Measurements from ENCODE around the gene ENTPD5.
A peak's percentile ranks its signal among the peaks of the same experiment; 100 is the strongest.
"Not testable (repeated sequence)": the region's sequence is repeated elsewhere in the genome, so short reads cannot be mapped to it uniquely, and the experiment has no call there.

Gene ENTPD5

DNA sequence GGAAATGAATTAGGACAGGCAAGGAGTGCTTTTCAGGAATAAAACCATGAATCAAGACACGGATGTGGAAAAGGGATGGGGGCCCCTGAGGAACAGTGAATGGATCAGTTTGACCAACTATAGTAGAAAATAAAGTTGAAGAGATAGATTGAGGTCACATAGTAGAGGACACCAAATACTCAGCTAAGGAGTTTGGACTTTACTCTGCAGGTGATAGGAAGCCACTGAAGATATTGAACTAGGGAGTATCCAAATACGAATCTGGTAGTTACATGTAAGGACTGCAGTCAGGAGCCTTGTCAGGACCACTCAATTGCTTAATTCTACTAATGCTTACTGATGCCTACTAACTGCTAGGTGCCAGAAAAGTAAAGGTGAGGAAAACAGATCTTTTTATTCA, 20.4 kb downstream of the ENTPD5 start:
- DNase-seq: no peak

DNA sequence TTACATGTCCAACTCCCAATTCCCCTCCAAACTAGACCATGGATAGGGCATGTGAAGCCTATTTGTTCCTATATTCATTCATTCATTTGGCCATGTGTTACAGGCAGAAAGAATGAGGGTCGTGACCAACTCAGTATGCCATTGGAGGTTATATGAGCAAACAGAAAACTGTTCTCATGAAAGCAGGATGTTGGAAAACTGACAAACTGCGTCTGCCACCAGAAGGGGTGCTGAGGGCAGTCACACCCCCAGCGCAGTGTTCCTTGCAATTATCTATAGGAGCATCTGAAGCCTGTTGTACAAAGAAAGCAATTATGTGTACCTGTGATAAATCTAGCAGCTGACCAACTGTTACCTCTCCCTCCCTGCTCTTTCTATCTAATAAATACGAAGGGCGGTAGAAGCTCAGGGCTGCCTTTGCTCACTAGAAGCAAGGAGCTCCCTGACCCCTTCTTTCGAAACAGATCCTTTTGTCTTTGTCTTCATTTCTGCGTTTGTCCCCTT, 21.1 kb downstream of the ENTPD5 start:
- no peak for DNase-seq

DNA sequence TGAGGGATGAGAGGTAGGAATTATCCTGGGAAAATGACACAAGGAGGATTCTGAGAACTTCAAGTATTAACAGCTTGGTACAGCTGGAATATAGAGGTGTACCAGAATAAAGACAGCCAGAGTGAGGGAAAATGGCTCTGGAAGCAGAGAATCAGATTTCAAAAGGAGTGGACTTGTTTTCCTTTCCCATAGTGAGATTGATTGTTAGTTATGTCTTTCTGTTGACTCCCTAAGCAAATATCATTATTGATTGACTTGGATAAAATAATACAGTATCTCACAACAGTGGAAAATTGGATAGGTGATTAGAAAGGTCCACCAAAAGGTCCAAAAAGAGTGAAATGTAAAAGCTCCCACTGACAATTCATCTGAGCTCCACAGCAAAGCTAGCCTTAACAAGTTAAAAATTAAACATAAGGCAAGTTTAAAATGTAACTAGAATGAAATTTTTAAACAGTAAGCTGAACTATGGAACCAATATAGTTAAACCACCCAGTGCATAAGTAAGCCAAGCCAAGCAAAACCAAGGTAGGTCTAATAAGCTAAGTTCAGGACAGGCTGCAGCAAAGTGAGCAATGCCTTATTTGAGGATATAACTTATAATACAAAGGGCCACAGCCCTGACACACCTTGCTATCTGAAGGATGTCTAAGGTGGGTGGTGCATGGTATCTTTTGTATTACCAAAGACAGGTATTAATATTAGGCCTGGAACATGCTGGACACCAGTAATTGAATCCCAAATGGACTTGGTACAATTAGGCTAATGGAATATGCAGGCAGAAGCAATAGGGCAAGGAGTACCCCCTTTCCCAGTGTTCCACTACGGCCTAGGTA, 21.8 kb downstream of the ENTPD5 start:
- DNase-seq: no peak

DNA sequence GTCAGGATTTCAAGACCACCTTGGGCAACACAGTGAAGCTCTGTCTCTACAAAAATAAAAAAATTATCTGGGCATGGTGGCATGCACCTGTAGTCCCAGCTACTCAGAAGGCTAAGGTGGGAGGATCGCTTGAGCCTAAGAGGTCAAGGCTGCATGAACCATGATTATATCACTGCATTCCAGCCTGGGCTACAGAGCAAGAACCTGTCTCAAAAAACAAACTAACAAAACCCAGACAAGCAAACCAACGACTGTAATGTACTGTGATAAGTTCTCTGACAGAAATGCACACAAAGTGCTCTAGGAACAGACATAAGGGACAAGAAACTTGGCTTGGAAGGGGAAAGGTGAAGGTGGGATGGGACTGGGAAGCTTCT, 22.4 kb downstream of the ENTPD5 start:
- no peak for DNase-seq

DNA sequence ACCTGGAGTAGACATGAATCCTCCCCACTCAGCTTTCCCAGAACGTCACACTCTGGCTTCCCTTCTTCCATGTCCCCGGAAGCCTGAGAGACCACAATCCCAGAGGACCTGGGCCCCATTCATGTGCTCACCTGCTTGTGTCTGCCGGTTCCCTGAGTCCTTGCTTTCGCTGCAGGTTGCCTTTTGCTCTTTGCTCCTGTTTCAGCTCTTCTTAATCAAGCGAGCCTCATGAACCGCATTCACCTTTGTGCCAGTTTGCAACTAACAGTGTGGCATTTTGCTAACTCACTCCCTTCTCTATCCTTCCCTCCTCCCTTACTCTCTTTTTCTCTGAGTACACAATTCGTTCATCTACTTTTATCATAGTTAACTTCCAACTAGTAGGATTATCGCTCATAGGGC, 23.1 kb downstream of the ENTPD5 start:
- DNase-seq: no peak

DNA sequence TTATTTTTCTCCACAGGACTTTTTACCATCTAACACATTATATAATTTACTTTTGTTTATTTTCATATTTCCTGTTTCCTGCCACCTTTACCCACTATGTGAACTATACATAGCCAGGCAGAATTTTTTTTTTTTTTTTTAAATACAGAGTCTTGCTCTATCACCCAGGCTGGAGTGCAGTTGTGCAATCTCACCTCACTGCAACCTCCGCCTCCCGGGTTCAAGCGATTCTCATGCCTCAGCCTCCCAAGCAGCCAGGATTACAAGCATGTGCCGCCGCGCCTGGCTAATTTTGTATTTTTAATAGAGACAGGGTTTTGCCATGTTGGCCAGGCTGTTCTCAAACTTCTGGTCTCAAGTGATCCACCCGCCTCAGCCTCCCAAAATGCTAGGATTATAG, 24.2 kb downstream of the ENTPD5 start:
- DNase-seq: not testable (repeated sequence)

DNA sequence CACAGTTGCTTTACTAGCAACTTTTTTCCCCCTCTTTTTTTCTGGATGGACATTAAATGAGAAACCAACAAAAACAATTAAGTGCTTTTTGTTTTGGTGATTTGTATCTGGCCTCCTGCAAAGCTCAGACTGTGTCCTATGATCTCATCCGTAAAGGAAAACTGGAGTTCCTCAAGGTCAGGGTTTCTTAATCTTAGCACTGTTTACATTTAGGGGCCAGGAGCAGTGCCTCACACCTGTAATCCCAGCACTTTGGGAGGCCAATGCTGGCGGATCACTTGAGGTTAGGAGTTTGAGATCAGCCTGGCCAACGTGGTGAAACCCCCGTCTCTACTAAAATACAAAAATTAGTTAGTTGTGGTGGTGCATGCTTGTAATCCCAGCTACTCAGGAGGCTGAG, 28.0 kb downstream of the ENTPD5 start:
- no peak for DNase-seq

DNA sequence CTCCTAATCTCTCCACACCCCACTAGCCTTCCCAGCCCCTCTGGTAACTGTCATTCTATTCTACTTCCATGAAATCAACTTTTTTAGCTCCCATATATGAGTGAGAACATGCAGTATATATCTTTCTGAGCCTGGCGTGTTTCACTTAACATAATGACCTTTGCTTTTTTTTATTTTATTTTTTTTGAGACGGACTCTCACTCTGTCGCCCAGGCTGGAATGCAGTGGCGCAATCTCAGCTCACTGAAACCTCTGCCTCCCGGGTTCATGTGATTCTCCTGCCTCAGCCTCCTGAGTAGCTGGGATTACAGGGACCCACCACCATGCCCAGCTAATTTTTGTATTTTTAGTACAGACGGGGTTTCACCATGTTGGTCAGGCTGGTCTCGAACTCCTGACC, 30.4 kb downstream of the ENTPD5 start:
- DNase-seq: not testable (repeated sequence)

DNA sequence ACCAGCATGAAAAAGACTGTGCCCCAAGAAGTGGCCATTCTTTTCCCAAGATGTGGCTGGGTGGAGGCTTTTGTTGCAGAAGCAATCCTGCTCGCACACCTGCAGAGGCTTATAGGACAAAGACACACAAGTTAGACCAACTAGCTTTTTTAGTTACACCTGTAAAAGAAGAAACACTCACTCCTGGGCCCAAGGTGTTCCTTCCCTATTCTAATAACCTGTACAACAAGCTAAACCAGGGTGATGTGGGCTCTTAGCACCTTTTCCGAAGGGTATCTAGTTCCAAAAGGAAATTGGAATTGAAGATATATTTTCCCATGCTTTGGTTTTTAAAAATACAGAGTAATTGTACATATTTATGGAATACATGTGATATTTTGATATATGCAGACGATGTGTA, 31.0 kb downstream of the ENTPD5 start:
- no peak for DNase-seq

DNA sequence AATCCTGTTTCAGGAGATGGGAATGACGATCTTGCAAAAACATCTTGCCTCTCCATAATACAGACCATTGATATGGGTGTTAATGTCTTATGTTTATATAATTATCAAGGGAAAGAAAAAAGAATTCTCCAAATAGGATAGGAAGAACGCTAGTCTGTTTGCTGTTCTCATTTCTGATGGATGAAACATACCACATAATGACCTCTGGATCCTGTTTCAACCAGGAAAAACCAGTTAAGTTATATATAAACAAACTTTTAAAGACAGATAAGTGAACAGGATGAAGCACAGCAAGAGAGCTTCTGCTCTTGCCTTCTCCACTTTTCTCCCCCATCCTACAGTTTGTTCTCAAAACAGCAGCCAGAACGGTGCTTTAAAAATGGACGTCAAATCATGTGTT, 41.2 kb downstream of the ENTPD5 start:
- DNase-seq: no peak

DNA sequence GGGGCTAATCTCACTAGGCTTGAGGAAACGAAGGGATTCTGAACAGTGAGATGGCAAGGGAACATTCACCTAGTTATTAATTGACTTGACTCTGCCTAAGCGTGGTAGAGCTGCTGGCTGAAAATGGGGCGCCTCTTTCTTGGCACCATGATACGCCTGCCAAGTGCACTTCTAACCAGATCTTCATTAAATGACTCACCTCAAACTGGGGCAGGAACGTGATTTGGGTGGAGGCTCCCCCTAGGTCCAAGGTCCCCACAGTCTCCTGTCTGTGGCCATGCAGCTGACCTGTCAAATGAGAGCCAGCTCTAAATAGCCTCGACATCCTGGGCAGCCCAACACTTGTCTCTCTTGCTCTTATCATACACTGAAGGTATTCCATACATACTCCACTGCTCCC, 43.0 kb downstream of the ENTPD5 start:
- DNase-seq: no peak

DNA sequence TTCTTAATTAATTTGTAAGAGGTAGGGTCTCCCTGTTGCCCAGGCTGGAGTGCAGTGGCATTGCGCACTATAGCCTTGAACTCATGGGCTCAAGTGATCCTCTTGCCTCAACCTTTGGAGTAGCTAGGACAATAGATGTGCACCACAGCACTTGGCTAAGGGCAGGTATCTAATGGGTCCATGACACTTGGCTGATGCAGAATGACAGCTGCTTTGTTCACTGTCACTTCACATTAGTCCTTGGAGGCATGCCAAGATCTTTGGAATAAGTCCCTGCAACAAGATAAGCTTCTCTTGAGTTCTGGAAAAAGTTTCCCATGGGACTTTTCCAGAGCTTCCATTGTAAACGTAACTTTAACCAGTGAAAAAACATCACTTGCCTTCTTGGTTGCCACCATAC, 45.6 kb downstream of the ENTPD5 start:
- DNase-seq: peak; percentile 17

DNA sequence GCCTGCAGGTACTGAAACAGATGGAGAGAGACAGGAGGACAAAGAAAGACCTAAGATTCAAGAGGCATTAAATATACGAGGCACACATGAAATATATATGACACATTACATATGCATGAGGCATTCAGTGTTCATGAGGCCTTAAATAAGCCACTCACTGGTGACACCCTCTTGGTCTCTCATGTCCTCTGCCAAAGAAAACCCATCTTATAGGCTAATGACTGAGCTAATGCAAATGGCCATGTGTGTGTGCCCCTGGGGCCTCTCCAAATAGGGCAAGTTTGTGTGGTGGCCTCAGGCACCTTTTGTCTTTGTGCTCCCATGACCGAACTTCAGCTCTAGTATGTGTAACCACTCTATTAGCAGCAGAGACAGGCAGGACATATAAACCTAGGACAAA, 50.2 kb downstream of the ENTPD5 start:
- no peak for DNase-seq

DNA sequence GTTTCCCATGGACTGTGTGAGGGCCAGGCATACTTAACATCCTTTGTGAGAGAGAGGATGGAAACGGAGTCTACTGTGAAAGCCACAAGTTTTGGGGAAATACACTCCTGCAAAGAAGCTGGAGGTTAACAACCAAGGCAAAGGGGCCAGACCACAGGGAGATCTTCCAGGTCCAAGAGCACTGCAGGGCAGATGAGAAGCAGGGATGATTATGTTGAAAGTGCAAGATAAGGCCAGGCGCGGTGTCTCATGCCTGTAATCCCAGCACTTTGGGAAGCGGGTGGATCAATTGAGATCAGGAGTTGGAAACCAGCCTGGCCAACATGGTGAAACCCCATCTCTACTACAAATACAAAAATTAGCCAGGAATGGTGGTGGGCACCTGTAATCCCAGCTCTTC, 53.9 kb downstream of the ENTPD5 start:
- DNase-seq: no peak

DNA sequence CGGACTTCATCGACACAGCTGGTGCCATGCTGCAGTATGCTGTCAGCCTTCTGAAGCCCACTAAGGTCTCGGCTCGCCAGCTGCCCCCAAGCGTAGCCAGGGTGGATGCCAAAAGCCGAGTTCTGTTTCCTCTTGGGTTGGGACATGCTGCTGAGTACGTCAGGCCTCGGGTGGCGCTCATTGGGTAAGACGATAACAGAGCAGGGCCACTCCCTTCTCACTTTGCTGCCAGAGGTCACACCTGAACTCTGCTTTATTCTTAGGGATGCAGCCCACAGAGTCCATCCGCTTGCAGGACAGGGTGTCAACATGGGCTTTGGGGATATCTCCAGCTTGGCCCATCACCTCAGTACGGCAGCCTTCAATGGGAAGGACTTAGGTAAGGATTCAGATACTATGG, 57.9 kb downstream of the ENTPD5 start:
- DNase-seq: no peak

DNA sequence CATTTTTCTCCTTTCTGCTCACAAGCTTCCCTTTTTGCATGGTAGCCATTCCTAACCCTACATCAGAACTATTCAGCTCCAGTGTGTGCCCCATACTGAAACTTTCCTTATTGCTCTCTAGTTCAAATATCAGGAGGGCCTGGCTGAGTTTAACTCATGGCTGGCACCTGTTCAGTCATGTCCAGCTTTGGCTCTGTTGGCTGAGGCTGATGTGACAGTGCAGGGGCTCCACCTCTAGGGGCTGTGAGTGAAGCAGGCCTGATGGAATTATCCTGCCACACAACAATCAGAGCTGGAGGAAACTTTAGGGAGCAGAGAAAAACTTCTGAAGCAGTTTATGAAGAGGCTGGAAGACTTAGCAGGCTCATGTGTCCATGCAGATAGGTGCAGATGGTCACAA, 60.5 kb downstream of the ENTPD5 start:
- no peak for DNase-seq

DNA sequence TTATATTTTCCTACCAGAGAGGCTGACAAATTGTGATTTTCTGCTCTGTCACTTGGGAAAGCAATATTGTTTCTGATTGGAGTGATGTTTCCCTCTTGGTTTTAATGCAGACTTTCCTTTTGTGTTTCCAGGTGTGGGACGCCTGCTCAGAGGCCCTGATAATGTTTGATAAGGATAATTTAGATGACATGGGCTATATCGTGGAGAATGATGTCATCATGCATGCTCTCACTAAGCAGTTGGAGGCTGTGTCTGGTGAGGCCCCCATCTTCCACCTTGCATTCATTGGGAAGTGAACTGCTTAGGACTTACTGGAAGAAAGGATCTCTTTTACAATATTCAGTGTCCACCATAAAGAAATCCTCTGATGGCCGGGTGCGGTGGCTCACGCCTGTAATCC, 63.4 kb downstream of the ENTPD5 start:
- no peak for DNase-seq

DNA sequence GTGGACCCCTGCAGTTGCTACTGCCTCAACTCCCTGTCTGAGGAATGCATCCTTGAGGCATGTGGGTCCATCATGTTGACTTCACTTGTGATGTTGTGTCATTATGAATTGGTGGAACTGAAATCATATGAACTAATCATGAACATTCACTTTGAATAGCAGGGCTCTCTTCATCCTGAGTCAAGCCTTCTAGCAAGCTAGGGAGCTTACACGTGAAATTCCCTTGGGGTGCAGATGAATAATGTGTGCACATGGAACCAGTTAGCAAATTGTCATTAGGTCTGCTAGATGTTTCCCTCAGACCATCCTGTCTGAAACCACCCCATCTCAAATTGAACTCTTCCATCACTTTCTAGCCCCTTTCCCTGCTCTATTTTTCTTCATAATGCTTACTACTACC, 65.4 kb downstream of the ENTPD5 start:
- no peak for DNase-seq

DNA sequence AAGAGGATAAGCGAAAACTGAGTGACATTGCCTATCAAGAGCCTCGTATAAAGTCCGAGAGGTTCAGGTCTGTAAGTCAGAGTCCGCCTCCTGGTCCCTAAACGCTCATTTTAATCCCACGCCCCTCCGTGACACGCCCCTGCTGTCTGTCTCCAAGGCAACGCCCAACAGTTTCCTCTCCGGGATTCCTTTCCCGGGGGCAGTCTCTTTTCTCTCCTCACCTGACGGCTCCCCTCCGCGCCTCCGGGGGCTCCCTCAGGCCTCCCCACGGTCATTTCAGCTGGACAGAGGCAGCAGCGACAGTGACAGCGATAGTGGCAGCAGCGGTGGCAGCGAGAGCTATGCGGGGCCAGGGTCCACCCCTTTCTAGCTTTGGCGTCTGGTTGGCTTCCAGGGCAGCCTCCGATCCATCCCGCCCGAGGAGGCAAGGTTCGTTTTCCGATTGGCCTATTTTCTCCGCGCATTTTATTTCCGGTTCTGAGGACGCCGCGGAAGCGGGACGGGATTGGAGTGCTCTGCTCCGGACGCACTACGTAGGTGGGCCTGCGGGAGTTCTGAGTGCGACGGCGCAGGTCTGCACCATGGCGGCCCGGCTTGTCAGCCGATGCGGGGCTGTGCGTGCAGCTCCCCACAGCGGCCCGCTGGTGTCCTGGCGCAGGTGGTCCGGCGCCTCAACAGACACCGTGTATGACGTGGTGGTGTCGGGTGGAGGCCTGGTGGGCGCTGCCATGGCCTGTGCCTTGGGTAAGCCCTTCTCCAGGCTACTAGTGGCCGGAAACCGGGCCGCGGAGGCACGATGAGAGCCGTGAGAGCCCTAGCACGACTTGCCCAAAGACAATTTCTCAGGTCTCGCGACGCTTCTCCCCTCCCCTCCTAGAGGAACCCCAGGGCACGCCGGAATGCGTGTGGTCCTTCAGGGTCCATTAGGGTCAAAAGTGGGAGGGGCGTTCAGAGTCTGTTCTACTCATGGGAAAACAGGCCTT, 69.0 kb downstream of the ENTPD5 start, which contains the start of the genes COQ6 and FAM161B:
Gene COQ6 (plus strand): TSS at position 551 of the 983 bp plus-strand sequence. CDS start 31 bp downstream, at position 582.
Gene FAM161B (minus strand): TSS at position 343 of the 983 bp plus-strand sequence. CDS start 68 bp downstream, at position 275.
- peak; percentile 97 for DNase-seq

DNA sequence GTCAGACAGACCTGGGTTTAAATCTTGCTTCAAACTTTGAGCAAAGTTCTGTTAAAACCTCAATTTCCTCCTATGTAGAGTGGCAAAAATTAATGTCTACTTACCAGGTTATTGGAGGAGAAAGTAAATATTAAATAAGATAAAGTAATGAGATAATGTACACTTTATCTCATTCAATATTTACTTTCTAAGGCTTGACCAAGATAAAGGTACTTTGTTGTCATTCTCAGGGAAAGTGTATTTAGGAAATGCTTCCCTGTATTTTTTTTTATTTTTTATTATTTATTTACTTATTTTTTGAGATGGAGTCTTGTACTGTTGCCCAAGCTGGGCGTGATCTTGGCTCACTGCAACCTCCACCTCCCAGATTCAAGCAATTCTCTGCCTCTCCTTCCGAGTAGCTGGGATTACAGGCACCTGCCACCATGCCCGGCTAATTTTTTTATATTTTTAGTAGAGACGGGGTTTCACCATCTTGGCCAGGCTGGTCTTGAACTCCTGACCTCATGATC, 73.9 kb downstream of the ENTPD5 start:
- DNase-seq: no peak

DNA sequence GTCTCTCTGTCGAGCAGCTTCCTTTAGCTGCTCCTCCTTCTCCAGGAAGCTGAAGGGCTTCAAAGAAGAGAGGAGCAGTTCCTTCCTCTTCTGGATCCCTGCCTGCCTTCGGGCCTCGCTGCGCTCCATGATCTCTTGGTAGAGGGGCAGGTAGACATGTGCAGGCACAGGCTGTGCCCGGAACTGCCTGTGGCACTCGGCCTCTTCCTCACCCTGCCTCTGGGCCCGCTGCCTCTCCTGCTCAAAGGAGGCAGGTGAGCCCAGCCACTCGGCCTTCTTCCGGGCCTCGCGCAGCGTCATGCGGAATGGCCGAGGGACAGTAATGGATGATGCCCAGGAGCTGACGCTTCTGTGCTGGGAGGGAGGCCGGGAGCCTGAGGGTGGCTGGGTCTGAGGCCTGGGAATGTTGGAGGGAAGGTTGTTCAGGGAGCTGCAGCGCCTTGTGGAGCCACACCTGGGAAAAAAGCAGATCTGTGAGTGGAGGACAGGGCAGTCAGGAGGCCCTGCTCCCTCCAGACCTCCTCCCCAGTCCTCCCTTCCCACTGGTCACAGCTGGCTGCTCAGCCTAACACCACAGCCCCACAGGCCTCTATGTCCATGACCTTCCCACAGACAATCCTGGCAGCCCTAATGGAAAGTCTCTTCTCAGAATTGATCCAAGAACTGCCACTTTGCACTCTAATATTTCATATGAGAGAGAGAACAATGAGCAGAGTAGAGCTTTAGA, 74.5 kb downstream of the ENTPD5 start:
- DNase-seq: no peak

DNA sequence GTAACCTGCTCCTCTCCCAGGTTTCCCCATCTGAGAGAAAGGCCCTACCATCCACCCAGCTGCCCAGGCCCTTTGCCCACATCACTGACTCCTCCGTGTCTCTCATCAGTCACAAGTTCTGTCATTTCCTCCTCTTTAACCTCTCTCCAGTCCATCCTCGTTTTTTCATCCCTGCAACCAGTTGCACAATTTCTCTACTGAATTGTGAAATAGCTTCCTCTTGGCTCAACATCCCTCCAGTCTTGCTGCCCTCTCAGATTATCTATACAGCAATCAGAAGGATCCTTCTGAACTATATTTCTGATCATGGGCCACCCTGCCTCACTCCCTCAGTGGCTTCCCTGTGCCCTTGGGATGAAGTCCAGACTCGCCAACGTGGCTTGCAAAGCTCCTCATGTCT, 76.0 kb downstream of the ENTPD5 start:
- DNase-seq: no peak

DNA sequence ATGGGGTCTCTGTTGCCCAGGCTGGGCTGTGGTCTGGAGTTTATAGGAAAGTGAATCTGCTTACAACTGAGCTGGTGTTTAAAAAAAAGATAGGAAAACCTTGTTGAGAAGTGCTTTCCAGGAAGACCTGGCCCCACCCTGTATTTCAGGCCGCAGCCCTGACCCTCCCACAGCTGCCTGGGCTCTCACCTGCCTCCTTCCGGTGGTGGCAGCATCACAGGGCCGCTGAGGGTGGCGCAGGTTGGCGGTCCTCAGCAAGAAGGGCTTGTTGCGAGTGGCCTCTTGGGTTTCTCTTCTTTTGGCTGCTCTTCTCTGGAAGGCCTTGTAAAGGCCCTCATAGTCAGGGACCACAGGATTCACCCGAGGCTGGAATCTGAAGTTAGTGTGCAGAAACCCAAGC, 76.9 kb downstream of the ENTPD5 start:
- no peak for DNase-seq

All from NCI-H1105 (cell line).